ENCODE data around the gene KCNJ12.
"Not testable (repeated sequence)": the region's sequence is repeated elsewhere in the genome, so short reads cannot be mapped to it uniquely, and the experiment has no call there.

The KCNJ12 gene

DNA sequence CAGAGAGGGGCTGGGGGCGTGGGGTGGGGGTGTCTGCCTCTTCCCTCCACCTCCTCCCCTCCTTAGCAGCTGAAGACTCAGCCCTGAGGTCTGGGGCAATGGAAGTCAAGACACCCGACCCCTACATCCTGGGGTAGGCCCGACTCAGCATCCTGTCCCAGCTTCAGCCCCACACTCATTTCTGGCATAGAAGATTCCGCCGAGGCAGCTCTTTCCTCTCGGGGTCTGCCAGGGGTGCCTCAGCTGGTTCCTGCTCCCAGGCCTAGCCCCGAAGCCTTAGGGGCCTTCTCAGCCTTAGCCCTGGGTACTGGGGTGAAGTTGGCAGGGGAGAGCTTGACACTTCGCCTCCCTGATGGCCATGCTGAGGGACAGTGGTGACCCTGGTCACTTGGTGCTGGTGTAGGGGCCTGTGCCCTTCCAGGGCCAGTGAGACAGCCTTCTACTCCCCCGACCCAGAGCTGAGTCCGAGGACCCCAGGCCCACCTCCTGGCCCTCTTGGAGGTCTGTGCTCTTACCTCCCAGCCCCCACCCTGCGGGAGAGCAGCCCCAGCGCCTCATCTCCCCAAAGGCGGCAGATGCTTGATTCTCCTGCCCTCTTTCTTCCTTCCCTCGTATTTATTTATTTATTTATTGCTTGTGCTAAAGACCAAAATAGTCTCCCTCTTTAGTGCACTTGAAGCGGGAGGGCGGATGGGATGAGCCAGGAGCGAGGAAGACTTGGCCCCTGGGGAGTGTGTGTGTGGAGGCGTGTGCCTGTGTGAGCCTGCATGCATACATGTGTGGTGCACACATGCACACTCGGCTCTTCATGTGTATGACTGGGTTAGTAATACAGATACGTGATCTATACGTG lies 42.5 kb downstream of the KCNJ12 start:
- H3K4me1 ChIP-seq (ENCODE audit: control insufficient read depth, insufficient read depth, low read length, poor library complexity, severe bottlenecking): no peaks in the 10 kb centered on the region
- DNase-seq: no peak
- no peaks in the 10 kb centered on the region for H3K9me3 ChIP-seq (ENCODE audit: control insufficient read depth, low read length)
- H3K4me3 ChIP-seq (ENCODE audit: insufficient read depth, low read depth, low read length, poor library complexity, severe bottlenecking): peak overlapping the region; percentile 20
- no peaks in the 10 kb centered on the region for H3K36me3 ChIP-seq (ENCODE audit: control insufficient read depth, insufficient read depth, low read length)
- no peaks in the 10 kb centered on the region for H3K27me3 ChIP-seq (replicated peaks; ENCODE audit: control insufficient read depth, insufficient read depth, low read length, poor library complexity, severe bottlenecking)
- H3K27ac ChIP-seq (ENCODE audit: insufficient read depth, low read length, poor library complexity, severe bottlenecking): no peak overlapping the region

GRCh38 chr17:21419299-21420239 lies 43.4 kb downstream of the KCNJ12 start:
- H3K4me3 ChIP-seq (ENCODE audit: insufficient read depth, low read depth, low read length, poor library complexity, severe bottlenecking): peak overlapping the region; percentile 20
- H3K27ac ChIP-seq (ENCODE audit: insufficient read depth, low read length, poor library complexity, severe bottlenecking): peak overlapping the region; percentile 41
- no peak for DNase-seq
- no peaks in the 10 kb centered on the region for H3K9me3 ChIP-seq (ENCODE audit: control insufficient read depth, low read length)
- no peaks in the 10 kb centered on the region for H3K27me3 ChIP-seq (replicated peaks; ENCODE audit: control insufficient read depth, insufficient read depth, low read length, poor library complexity, severe bottlenecking)
- H3K4me1 ChIP-seq (ENCODE audit: control insufficient read depth, insufficient read depth, low read length, poor library complexity, severe bottlenecking): no peaks in the 10 kb centered on the region
- H3K36me3 ChIP-seq (ENCODE audit: control insufficient read depth, insufficient read depth, low read length): no peaks in the 10 kb centered on the region

DNA sequence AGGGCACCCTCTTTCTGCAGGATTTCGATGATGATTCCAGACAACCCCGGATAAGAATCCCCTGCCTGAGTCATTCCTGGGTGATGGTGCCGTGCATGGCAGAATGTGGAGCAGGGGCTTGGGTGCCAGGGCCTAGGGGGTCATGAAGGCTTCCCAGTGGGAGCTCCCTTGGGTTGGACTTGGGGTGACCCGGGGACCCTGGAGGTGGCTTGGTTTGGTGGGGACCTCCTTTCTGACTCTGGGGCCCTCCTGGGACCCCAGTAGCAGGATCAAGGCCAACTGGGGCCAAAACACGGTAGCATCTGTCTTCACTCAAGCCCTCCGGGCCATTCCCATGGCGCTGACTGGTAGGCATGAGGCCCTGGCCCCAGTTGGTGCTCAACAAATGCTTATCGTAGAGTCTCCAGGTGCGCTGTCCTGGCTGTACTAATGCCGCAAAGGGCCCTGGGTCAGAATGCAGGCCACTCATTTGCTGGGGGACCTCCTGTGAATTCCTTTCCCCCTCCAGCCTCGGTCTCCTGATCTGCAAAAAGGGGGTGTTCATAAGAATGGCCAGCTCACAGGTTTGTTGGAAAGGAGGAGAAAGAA lies 44.4 kb downstream of the KCNJ12 start:
- not testable (repeated sequence) for H3K9me3 ChIP-seq (ENCODE audit: control insufficient read depth, low read length); H3K4me1 ChIP-seq (ENCODE audit: control insufficient read depth, insufficient read depth, low read length, poor library complexity, severe bottlenecking); H3K36me3 ChIP-seq (ENCODE audit: control insufficient read depth, insufficient read depth, low read length); H3K27ac ChIP-seq (ENCODE audit: insufficient read depth, low read length, poor library complexity, severe bottlenecking); DNase-seq; H3K4me3 ChIP-seq (ENCODE audit: insufficient read depth, low read depth, low read length, poor library complexity, severe bottlenecking); H3K27me3 ChIP-seq (replicated peaks; ENCODE audit: control insufficient read depth, insufficient read depth, low read length, poor library complexity, severe bottlenecking)

DNA sequence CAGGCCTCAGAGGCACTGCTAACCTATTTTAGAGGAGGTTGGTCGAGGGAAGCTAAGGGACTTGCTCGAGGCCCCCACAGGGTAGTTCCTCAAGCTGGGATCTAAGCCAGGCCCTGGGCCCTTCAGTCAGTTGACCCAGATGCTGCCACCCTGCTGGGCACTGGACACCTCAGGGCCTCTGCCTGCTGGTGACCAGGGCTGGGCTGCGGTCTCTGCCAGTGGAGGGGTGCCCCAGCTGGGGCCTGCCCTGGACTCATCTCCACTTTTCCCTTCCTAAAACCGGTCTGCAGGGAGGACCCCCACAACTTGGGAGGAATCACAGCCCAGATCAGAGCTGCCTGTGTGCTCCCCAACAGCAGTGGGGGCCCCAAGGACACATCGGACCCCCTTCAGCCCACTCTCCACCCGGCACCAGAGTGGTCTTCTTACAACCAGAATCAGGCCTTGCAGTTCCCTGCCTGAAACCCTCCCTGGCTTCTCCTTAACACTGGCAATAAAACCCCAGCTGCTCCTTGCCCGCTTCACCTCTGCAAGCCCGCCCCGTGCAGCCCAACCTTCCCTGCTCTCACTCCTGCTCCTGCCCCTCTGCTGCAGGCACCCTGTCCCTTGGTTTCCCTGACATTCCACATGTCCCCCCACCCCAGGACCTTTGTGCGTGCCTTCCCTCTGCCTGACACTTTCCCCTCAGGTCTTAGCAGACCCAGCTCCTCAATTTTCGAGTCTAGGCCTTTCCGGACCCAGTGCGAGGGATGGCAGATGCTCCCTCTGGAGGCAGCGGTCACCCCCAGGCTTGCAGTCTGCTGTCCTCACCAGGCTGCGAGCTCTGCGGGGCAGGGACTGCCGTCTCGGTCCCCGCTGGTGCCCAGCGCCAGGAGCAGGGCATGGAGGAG lies 45.5 kb downstream of the KCNJ12 start:
- DNase-seq; H3K9me3 ChIP-seq (ENCODE audit: control insufficient read depth, low read length); H3K27me3 ChIP-seq (replicated peaks; ENCODE audit: control insufficient read depth, insufficient read depth, low read length, poor library complexity, severe bottlenecking); H3K36me3 ChIP-seq (ENCODE audit: control insufficient read depth, insufficient read depth, low read length); H3K4me3 ChIP-seq (ENCODE audit: insufficient read depth, low read depth, low read length, poor library complexity, severe bottlenecking); H3K27ac ChIP-seq (ENCODE audit: insufficient read depth, low read length, poor library complexity, severe bottlenecking); H3K4me1 ChIP-seq (ENCODE audit: control insufficient read depth, insufficient read depth, low read length, poor library complexity, severe bottlenecking): not testable (repeated sequence)

DNA sequence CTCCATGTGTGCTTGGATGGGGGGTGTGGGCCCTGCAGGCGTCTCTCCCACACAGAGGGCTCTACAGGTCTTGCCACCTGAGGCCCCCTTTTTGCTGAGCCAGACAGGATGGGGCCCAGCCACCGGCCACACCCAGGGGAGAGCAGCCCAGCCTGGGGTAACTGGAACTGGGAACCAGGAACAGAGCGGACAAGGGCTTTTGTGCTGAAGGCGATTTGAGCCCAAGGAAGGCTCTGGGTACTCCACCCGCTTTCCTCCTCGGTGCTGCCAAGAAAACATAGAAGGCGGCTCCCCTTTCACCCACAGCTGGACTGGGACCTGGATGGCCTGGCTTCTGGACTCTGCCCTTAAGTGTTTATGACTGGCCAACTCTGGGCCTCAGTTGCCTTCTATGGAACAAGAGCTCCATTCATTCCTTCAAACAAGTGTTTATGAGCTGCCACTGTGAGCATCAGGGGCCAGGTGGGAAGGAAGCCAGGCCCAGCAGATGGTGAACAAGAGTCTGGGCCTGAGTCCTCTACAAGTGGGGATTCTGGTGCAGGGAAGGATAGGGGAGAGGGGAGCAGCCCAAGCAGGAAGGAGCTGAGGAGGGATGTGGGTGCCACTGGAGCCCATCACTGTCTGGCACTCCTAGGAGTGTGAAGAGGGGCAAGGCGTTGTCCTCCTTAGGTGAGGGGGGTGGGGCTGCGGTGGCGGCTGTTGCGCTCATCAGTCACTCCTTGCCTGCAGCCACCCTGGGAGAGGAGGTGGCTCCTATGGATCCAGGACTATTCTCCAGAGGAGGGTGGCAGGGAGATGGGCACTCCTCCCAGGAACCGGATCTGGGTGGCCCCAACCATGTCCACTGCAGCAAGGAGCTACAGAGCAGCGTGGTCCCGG lies 46.4 kb downstream of the KCNJ12 start:
- H3K36me3 ChIP-seq (ENCODE audit: control insufficient read depth, insufficient read depth, low read length); DNase-seq: not testable (repeated sequence)

GRCh38 chr17:21423190-21423493 lies 47.0 kb downstream of the KCNJ12 start:
- not testable (repeated sequence) for H3K4me1 ChIP-seq (ENCODE audit: control insufficient read depth, insufficient read depth, low read length, poor library complexity, severe bottlenecking); H3K36me3 ChIP-seq (ENCODE audit: control insufficient read depth, insufficient read depth, low read length); H3K27me3 ChIP-seq (replicated peaks; ENCODE audit: control insufficient read depth, insufficient read depth, low read length, poor library complexity, severe bottlenecking); DNase-seq; H3K9me3 ChIP-seq (ENCODE audit: control insufficient read depth, low read length); H3K27ac ChIP-seq (ENCODE audit: insufficient read depth, low read length, poor library complexity, severe bottlenecking); H3K4me3 ChIP-seq (ENCODE audit: insufficient read depth, low read depth, low read length, poor library complexity, severe bottlenecking)

More for the DNA sequence above, 46.4 kb downstream of the KCNJ12 start:
- H3K27me3 ChIP-seq (replicated peaks; ENCODE audit: control insufficient read depth, insufficient read depth, low read length, poor library complexity, severe bottlenecking); H3K4me3 ChIP-seq (ENCODE audit: insufficient read depth, low read depth, low read length, poor library complexity, severe bottlenecking); H3K27ac ChIP-seq (ENCODE audit: insufficient read depth, low read length, poor library complexity, severe bottlenecking); H3K9me3 ChIP-seq (ENCODE audit: control insufficient read depth, low read length); H3K4me1 ChIP-seq (ENCODE audit: control insufficient read depth, insufficient read depth, low read length, poor library complexity, severe bottlenecking): not testable (repeated sequence)

- not testable (repeated sequence) for H3K36me3 ChIP-seq (ENCODE audit: control insufficient read depth, insufficient read depth, low read length); DNase-seq; H3K9me3 ChIP-seq (ENCODE audit: control insufficient read depth, low read length); H3K4me3 ChIP-seq (ENCODE audit: insufficient read depth, low read depth, low read length, poor library complexity, severe bottlenecking); H3K27me3 ChIP-seq (replicated peaks; ENCODE audit: control insufficient read depth, insufficient read depth, low read length, poor library complexity, severe bottlenecking); H3K27ac ChIP-seq (ENCODE audit: insufficient read depth, low read length, poor library complexity, severe bottlenecking); H3K4me1 ChIP-seq (ENCODE audit: control insufficient read depth, insufficient read depth, low read length, poor library complexity, severe bottlenecking)
These were observed 48.5 kb downstream of the KCNJ12 start for GRCh38 chr17:21424697-21425096.

DNA sequence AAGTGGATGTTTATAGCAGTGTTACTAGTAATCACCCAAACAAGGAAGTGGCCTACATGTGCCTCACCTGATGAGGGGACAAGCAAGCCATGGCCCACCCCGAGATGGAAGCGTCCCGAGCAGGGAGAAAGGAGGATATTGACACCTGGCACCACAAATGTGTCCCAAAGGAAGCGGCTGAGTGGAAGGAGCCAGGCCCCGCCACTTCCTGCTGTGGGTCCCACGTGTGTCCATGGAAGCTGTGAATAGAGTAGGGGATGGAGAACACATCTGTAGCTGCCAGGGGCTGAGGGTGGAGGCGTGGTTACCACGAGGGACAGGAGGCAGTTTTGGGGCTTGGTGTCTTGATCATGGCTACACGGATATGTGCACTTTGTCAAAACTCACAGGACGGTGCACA lies 49.2 kb downstream of the KCNJ12 start:
- Histone ChIP-seq H3K27ac (ENCODE audit: insufficient read depth, low read length, poor library complexity, severe bottlenecking) (no peak overlapping the region), H3K9me3 (ENCODE audit: control insufficient read depth, low read length) (no peaks in the 10 kb centered on the region), H3K4me3 (ENCODE audit: insufficient read depth, low read depth, low read length, poor library complexity, severe bottlenecking) (no peak overlapping the region), H3K36me3 (ENCODE audit: control insufficient read depth, insufficient read depth, low read length) (no peaks in the 10 kb centered on the region), H3K4me1 (ENCODE audit: control insufficient read depth, insufficient read depth, low read length, poor library complexity, severe bottlenecking) (no peaks in the 10 kb centered on the region), H3K27me3 (replicated peaks; ENCODE audit: control insufficient read depth, insufficient read depth, low read length, poor library complexity, severe bottlenecking) (no peaks in the 10 kb centered on the region)
- DNase-seq: no peak

GRCh38 chr17:21425736-21426135 lies 49.6 kb downstream of the KCNJ12 start:
- no peaks in the 10 kb centered on the region for H3K36me3 ChIP-seq (ENCODE audit: control insufficient read depth, insufficient read depth, low read length)
- no peak overlapping the region for H3K4me3 ChIP-seq (ENCODE audit: insufficient read depth, low read depth, low read length, poor library complexity, severe bottlenecking)
- no peaks in the 10 kb centered on the region for H3K9me3 ChIP-seq (ENCODE audit: control insufficient read depth, low read length)
- no peaks in the 10 kb centered on the region for H3K27me3 ChIP-seq (replicated peaks; ENCODE audit: control insufficient read depth, insufficient read depth, low read length, poor library complexity, severe bottlenecking)
- no peak overlapping the region for H3K27ac ChIP-seq (ENCODE audit: insufficient read depth, low read length, poor library complexity, severe bottlenecking)
- no peak for DNase-seq
- no peaks in the 10 kb centered on the region for H3K4me1 ChIP-seq (ENCODE audit: control insufficient read depth, insufficient read depth, low read length, poor library complexity, severe bottlenecking)

All from effector memory CD4-positive, alpha-beta T cell (primary cell).